GM18511 (cell line): ENCODE measurements around the gene SLC50A1.
A peak's percentile ranks its signal among the peaks of the same experiment; 100 is the strongest.
"Not testable (repeated sequence)": the region's sequence is repeated elsewhere in the genome, so short reads cannot be mapped to it uniquely, and the experiment has no call there.

Experiments
- ATAC-seq: cut with Tn5 transposase; IDR thresholded peaks from one replicate; pipeline ENCODE4 v1.9.1; 2021; ENCODE audit warnings: mild to moderate bottlenecking, moderate library complexity; ENCODE audit not compliant: unreplicated experiment

SLC50A1 gene

GRCh38 chr1:155134322-155134721, 1.3 kb upstream of the SLC50A1 start:
- ATAC-seq, result no peak

DNA sequence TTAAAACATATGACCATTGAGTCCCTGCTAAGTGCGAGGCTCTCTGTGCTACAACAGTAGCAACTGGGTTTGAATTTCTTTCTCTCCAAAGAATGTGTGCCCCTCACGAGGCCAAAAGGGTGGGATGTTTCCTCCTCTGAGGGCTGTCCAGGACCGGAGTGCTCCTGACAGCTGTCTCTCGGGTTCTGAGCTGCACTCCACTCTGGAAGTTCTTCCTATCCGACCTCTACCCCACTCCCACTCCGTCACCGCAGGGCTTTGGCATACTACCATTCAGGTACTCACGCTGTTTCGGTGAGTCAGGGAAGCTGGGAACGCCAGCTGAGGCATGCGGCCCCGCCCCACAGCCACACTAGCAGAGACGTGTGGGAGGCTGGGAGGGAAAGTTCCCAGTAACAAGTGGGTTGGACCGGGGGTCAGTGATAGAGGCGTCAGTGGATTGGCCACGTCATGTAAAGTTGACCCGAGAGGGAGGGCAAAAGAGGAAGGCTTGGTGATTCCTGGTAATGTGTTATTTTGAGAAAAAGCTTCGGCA, 705 bp upstream of the SLC50A1 start:
- ATAC-seq, result no peak

GRCh38 chr1:155136748-155137147, 1.1 kb downstream of the SLC50A1 start:
- ATAC-seq, result no peak

GRCh38 chr1:155137154-155137949, 1.7 kb downstream of the SLC50A1 start:
- no peak for ATAC-seq

GRCh38 chr1:155139895-155140629, 4.4 kb downstream of the SLC50A1 start, which contains the start of gene DPM3:
Gene DPM3 (minus strand): TSS chr1:155140531. CDS start chr1:155140240, 291 bp downstream.
- peak; percentile 58 for ATAC-seq

GRCh38 chr1:155140630-155140953, 4.9 kb downstream of the SLC50A1 start:
- no peak for ATAC-seq

DNA sequence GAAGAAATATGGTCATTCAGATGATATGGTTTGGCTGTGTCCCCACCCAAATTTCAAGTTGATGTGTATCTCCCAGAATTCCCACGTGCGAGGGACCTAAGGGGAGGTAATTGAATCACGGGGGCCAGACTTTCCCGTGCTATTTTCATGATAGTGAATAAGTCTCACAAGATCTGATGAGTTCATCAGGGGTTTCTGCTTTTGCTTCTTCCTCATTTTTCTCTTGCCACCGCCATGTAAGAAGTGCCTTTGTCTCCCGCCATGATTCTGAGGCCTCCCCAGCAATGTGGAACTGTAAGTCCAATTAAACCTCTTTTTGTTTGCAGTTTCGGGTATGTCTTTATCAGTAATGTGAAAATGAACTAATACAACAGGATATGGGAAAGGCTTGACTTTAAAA, 6.1 kb downstream of the SLC50A1 start:
- no peak for ATAC-seq

GRCh38 chr1:155145491-155145890, 9.8 kb downstream of the SLC50A1 start:
- no peak for ATAC-seq

DNA sequence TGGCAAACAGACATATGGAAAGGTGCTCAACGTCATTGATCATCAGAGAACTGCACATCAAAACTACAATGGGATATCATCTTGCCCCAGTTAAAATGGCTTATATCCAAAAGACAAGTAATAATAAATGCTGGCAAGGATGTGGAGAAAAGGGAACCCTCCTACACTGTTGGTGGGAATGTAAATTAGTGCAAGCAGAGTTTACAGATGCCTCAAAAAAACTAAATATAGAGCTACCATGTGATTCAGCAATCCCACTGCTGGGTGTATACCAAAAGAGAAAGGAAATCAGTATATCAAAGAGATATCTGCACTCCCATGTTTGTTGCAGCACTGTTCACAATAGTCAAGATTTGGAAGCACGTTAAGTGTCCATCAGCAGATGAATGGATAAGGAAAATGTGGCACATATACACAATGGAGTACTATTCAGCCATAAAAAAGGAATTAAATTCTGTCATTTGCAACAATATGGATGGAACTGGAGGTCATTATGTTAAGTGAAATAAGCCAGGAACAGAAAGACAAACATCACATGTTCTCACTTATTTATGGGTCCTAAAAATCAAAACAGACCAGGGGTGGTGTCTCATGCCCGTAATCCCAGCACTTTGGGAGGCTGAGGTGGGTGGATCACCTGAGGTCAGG, 20.5 kb downstream of the SLC50A1 start:
- not testable (repeated sequence) for ATAC-seq

GRCh38 chr1:155158991-155159390, 23.3 kb downstream of the SLC50A1 start:
- no peak for ATAC-seq

DNA sequence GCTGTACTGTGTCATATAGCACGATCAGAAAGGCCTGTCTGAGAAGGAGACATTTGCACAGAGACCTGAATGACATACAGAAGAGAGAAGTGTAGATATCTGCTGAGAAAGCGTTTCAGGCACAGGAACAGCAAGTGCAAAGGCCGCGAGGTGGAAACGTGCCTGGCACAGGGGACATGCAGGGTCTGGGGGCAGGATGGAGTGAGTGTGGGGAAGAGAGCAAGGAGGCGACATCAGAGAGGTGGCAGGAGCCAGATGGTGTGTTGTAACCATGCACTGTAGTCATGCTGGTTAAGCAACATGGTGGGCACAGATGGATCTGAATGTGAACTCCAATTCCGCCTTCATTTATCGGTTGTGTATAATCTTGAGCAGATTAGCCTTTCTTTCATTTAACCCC, 24.5 kb downstream of the SLC50A1 start:
- no peak for ATAC-seq

DNA sequence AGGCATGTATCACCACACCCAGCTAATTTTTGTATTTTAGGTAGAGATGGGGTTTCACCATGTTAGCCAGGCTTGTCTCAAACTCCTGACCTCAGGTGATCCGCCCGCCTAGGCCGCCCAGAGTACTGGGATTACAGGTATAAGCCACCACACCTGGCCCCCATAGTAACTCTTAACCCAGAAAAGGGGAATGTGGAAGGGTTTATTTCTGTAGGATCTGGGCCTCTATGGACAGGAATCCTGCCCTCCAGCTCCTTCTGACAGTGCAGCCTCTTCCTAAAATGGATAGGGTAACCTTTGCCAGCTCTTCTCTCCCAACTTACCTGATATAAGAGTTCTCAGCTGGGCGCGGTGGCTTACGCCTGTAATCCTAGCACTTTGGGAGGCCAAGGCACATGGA, 27.0 kb downstream of the SLC50A1 start:
- not testable (repeated sequence) for ATAC-seq

DNA sequence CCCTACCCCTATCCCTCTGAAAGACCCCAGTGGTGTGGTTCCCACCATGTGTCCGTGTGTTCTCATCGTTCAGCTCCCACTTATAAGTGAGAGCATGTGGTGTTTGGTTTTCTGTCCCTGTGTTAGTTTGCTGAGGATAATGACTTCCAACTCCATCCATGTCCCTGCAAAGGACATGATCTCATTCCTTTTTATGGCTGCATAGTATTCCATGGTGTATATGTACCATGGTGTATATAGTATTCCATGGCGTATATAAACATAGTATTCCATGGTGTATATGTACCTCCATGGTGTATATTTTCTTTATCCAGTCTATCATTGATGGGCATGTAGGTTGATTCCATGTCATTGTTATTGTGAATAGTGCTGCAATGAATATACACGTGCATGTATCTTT, 28.1 kb downstream of the SLC50A1 start:
- not testable (repeated sequence) for ATAC-seq

GRCh38 chr1:155164625-155165024, 29.0 kb downstream of the SLC50A1 start:
- ATAC-seq, result not testable (repeated sequence)

DNA sequence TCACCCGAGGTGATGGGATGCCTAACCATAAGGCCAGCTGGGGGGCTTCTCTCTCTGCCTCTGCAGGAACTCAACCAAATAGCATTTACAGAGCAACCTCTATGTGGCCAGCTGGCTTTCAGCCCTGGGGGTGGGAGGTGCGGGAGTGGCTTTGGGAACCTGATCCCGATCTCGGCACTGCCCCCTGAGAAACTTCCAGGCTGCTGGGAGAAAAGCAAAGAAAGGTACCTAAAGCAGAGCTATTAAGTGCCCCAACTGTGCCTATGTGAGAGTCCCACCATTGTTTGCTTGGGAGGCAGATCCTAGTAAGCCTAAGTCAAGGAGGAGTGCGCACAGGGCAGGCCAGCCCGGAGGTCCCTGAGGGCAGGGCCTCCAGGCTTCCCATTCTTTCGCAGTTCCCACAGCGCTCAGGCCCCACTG, 30.4 kb downstream of the SLC50A1 start:
- no peak for ATAC-seq

DNA sequence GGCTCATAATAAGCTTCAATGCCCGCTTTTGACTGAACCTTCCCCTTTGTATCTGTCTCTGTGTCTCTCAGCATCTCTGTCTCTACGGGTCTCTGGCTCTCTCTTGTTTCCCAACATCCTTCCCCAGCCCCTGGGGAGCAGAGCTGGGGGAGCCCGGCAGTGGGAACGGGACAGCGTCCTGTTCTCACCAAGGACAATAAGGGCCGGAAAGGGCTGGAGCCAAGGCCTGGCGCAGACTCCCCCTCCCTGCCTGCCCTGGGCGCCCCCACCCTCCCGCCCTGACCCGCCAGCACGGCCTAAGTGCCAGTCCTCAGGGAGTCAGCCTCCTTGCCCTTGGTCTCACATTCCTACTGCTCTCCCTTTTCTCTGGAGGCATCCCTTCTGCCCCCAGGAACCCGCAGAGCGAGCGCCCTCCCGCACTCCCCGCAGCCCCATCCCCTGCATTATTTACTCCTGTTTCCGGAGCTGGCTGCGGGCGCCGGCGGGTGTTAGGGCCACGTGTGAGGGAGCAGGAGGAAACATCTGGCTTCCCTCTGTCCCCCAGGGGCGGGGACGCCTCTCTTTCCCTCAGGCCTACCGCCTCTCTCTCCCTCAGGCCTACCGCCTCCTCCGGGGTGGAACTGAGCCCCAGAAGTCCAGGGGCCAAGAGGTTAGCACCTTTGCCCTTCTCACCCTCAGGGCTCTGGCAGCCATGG, 31.0 kb downstream of the SLC50A1 start:
- no peak for ATAC-seq

GRCh38 chr1:155167166-155168104, 31.8 kb downstream of the SLC50A1 start:
- ATAC-seq, result no peak

- ATAC-seq, result not testable (repeated sequence)
Measured at GRCh38 chr1:155168105-155168445, 32.4 kb downstream of the SLC50A1 start.

- no peak for ATAC-seq
Measured at GRCh38 chr1:155168456-155169210, 33.0 kb downstream of the SLC50A1 start.
